Measurements from ENCODE around the gene LUZP2.

LUZP2 gene

GRCh38 chr11:24819863-24820434, 323.1 kb downstream of the LUZP2 start:
- no peaks in the 10 kb centered on the region for H3K36me3 ChIP-seq (ENCODE audit: control insufficient read depth in 1 of 2, insufficient read depth in 2 of 2, low read length in 2 of 2)
- H3K79me1 ChIP-seq (ENCODE audit: low read length) = no peaks in the 10 kb centered on the region
- H3K4me1 ChIP-seq (ENCODE audit: control insufficient read depth in 1 of 2, insufficient read depth in 2 of 2, low read length in 2 of 2) = no peaks in the 10 kb centered on the region
- H3K4me3 ChIP-seq (ENCODE audit: low read depth, low read length) = no peak overlapping the region
- H4K91ac ChIP-seq (ENCODE audit: low read depth, low read length) = no peak overlapping the region
- no peak overlapping the region for H2AFZ ChIP-seq (ENCODE audit: insufficient read depth, low read length, poor library complexity)
- no peak overlapping the region for H3K4ac ChIP-seq (ENCODE audit: low read depth, low read length)
- H3K9ac ChIP-seq (ENCODE audit: low read length) = no peak overlapping the region
- H4K12ac ChIP-seq (ENCODE audit: low read depth, low read length) = no peak overlapping the region
- WGBS (ENCODE audit: extremely low coverage, insufficient coverage, insufficient read length) = no CpG with 5 or more reads among the region's 4 CpGs
- H2AK5ac ChIP-seq (ENCODE audit: low read length) = no peak overlapping the region
- no peak overlapping the region for H2BK12ac ChIP-seq (ENCODE audit: low read length)
- no peak overlapping the region for H4K8ac ChIP-seq (ENCODE audit: low read depth, low read length)
- DNase-seq = no peak
- H2BK120ac ChIP-seq (ENCODE audit: insufficient read depth, low read length, poor library complexity) = no peak overlapping the region
- H3K27me3 ChIP-seq (ENCODE audit: insufficient read depth, low read length) = no peaks in the 10 kb centered on the region
- H3K9me3 ChIP-seq (ENCODE audit: insufficient read depth, low read depth, low read length) = no peaks in the 10 kb centered on the region
- H3K79me2 ChIP-seq (ENCODE audit: control insufficient read depth, insufficient read depth, low read length, poor library complexity) = no peaks in the 10 kb centered on the region
- no peak overlapping the region for H3K14ac ChIP-seq (ENCODE audit: low read length)
- no peak overlapping the region for H3K18ac ChIP-seq (ENCODE audit: low read length)
- no peak overlapping the region for H3K27ac ChIP-seq (ENCODE audit: low read depth, low read length)
- H2BK5ac ChIP-seq (ENCODE audit: low read depth, low read length, poor library complexity) = no peak overlapping the region
- H3K4me2 ChIP-seq (ENCODE audit: low read length) = no peak overlapping the region
- H3K23ac ChIP-seq (ENCODE audit: low read length) = no peak overlapping the region

GRCh38 chr11:24820541-24820940, 323.7 kb downstream of the LUZP2 start:
- Histone ChIP-seq H3K9ac (ENCODE audit: low read length) (no peak overlapping the region), H2AK5ac (ENCODE audit: low read length) (no peak overlapping the region), H3K4ac (ENCODE audit: low read depth, low read length) (no peak overlapping the region), H4K8ac (ENCODE audit: low read depth, low read length) (no peak overlapping the region), H2BK12ac (ENCODE audit: low read length) (no peak overlapping the region), H3K27me3 (ENCODE audit: insufficient read depth, low read length) (no peaks in the 10 kb centered on the region), H3K14ac (ENCODE audit: low read length) (no peak overlapping the region), H2BK5ac (ENCODE audit: low read depth, low read length, poor library complexity) (no peak overlapping the region), H2BK120ac (ENCODE audit: insufficient read depth, low read length, poor library complexity) (no peak overlapping the region), H3K79me1 (ENCODE audit: low read length) (no peaks in the 10 kb centered on the region), H3K4me3 (ENCODE audit: low read depth, low read length) (no peak overlapping the region), H3K79me2 (ENCODE audit: control insufficient read depth, insufficient read depth, low read length, poor library complexity) (no peaks in the 10 kb centered on the region), H3K9me3 (ENCODE audit: insufficient read depth, low read depth, low read length) (no peaks in the 10 kb centered on the region), H4K12ac (ENCODE audit: low read depth, low read length) (no peak overlapping the region), H3K4me1 (ENCODE audit: control insufficient read depth in 1 of 2, insufficient read depth in 2 of 2, low read length in 2 of 2) (no peaks in the 10 kb centered on the region), H3K27ac (ENCODE audit: low read depth, low read length) (no peak overlapping the region), H2AFZ (ENCODE audit: insufficient read depth, low read length, poor library complexity) (no peak overlapping the region), H3K23ac (ENCODE audit: low read length) (no peak overlapping the region), H3K4me2 (ENCODE audit: low read length) (no peak overlapping the region), H3K18ac (ENCODE audit: low read length) (no peak overlapping the region), H3K36me3 (ENCODE audit: control insufficient read depth in 1 of 2, insufficient read depth in 2 of 2, low read length in 2 of 2) (no peaks in the 10 kb centered on the region), H4K91ac (ENCODE audit: low read depth, low read length) (no peak overlapping the region)
- DNase-seq = no peak
- WGBS (ENCODE audit: extremely low coverage, insufficient coverage, insufficient read length) = no CpG with 5 or more reads among the region's 1 CpG

GRCh38 chr11:24828938-24829605, 332.2 kb downstream of the LUZP2 start:
- H4K91ac ChIP-seq (ENCODE audit: low read depth, low read length) = no peak overlapping the region
- no peaks in the 10 kb centered on the region for H3K27me3 ChIP-seq (ENCODE audit: insufficient read depth, low read length)
- DNase-seq = no peak
- no peak overlapping the region for H3K18ac ChIP-seq (ENCODE audit: low read length)
- no peaks in the 10 kb centered on the region for H3K36me3 ChIP-seq (ENCODE audit: control insufficient read depth in 1 of 2, insufficient read depth in 2 of 2, low read length in 2 of 2)
- H3K9me3 ChIP-seq (ENCODE audit: insufficient read depth, low read depth, low read length) = no peaks in the 10 kb centered on the region
- H2BK12ac ChIP-seq (ENCODE audit: low read length) = no peak overlapping the region
- no peak overlapping the region for H3K4me2 ChIP-seq (ENCODE audit: low read length)
- no peaks in the 10 kb centered on the region for H3K79me1 ChIP-seq (ENCODE audit: low read length)
- H3K4me3 ChIP-seq (ENCODE audit: low read depth, low read length) = no peak overlapping the region
- no peak overlapping the region for H3K4ac ChIP-seq (ENCODE audit: low read depth, low read length)
- H2AFZ ChIP-seq (ENCODE audit: insufficient read depth, low read length, poor library complexity) = no peak overlapping the region
- no CpG with 5 or more reads among the region's 2 CpGs for WGBS (ENCODE audit: extremely low coverage, insufficient coverage, insufficient read length)
- H3K9ac ChIP-seq (ENCODE audit: low read length) = no peak overlapping the region
- H3K23ac ChIP-seq (ENCODE audit: low read length) = no peak overlapping the region
- no peak overlapping the region for H4K8ac ChIP-seq (ENCODE audit: low read depth, low read length)
- H3K27ac ChIP-seq (ENCODE audit: low read depth, low read length) = no peak overlapping the region
- H3K4me1 ChIP-seq (ENCODE audit: control insufficient read depth in 1 of 2, insufficient read depth in 2 of 2, low read length in 2 of 2) = no peaks in the 10 kb centered on the region
- no peak overlapping the region for H2BK5ac ChIP-seq (ENCODE audit: low read depth, low read length, poor library complexity)
- H4K12ac ChIP-seq (ENCODE audit: low read depth, low read length) = no peak overlapping the region
- H2AK5ac ChIP-seq (ENCODE audit: low read length) = no peak overlapping the region
- no peaks in the 10 kb centered on the region for H3K79me2 ChIP-seq (ENCODE audit: control insufficient read depth, insufficient read depth, low read length, poor library complexity)
- no peak overlapping the region for H3K14ac ChIP-seq (ENCODE audit: low read length)
- no peak overlapping the region for H2BK120ac ChIP-seq (ENCODE audit: insufficient read depth, low read length, poor library complexity)

GRCh38 chr11:24833573-24833972, 336.7 kb downstream of the LUZP2 start:
- H3K79me2 ChIP-seq (ENCODE audit: control insufficient read depth, insufficient read depth, low read length, poor library complexity) = no peaks in the 10 kb centered on the region
- H4K91ac ChIP-seq (ENCODE audit: low read depth, low read length) = no peak overlapping the region
- no peak overlapping the region for H3K9ac ChIP-seq (ENCODE audit: low read length)
- H2BK120ac ChIP-seq (ENCODE audit: insufficient read depth, low read length, poor library complexity) = no peak overlapping the region
- H3K23ac ChIP-seq (ENCODE audit: low read length) = no peak overlapping the region
- H3K4me3 ChIP-seq (ENCODE audit: low read depth, low read length) = no peak overlapping the region
- no peak overlapping the region for H2BK5ac ChIP-seq (ENCODE audit: low read depth, low read length, poor library complexity)
- no peak overlapping the region for H4K12ac ChIP-seq (ENCODE audit: low read depth, low read length)
- no peak overlapping the region for H3K4me2 ChIP-seq (ENCODE audit: low read length)
- no peak overlapping the region for H2AFZ ChIP-seq (ENCODE audit: insufficient read depth, low read length, poor library complexity)
- H3K4me1 ChIP-seq (ENCODE audit: control insufficient read depth in 1 of 2, insufficient read depth in 2 of 2, low read length in 2 of 2) = no peaks in the 10 kb centered on the region
- no peak overlapping the region for H3K14ac ChIP-seq (ENCODE audit: low read length)
- no peak overlapping the region for H4K8ac ChIP-seq (ENCODE audit: low read depth, low read length)
- no peak overlapping the region for H2BK12ac ChIP-seq (ENCODE audit: low read length)
- no peak overlapping the region for H2AK5ac ChIP-seq (ENCODE audit: low read length)
- no peaks in the 10 kb centered on the region for H3K36me3 ChIP-seq (ENCODE audit: control insufficient read depth in 1 of 2, insufficient read depth in 2 of 2, low read length in 2 of 2)
- no peak overlapping the region for H3K18ac ChIP-seq (ENCODE audit: low read length)
- no peak overlapping the region for H3K4ac ChIP-seq (ENCODE audit: low read depth, low read length)
- no peaks in the 10 kb centered on the region for H3K79me1 ChIP-seq (ENCODE audit: low read length)
- WGBS (ENCODE audit: extremely low coverage, insufficient coverage, insufficient read length) = no CpG with 5 or more reads among the region's 9 CpGs
- no peaks in the 10 kb centered on the region for H3K27me3 ChIP-seq (ENCODE audit: insufficient read depth, low read length)
- H3K9me3 ChIP-seq (ENCODE audit: insufficient read depth, low read depth, low read length) = no peaks in the 10 kb centered on the region
- H3K27ac ChIP-seq (ENCODE audit: low read depth, low read length) = no peak overlapping the region
- DNase-seq = no peak

All from trophoblast cell (in vitro differentiated cells and primary cell).